PC-9 (cell line): ENCODE results near the gene ELP4. TPM values are rescaled to one million over a fixed set of nuclear protein-coding genes. Genes with fewer than 3 reads are reported as not detected.

Experiments used
- BruUV-seq: library from RNA; stranded (reverse); fragments of 400-500 nt; replicated peaks from 2 replicates; lab custom pipeline; 2021; lab: Mats Ljungman, UMichigan
- CTCF ChIA-PET: fragments of 300-600 bp; sonication (Branson Sonifier 250); formaldehyde crosslinking; loops from one replicate; lab custom pipeline; 2022; ENCODE audit warnings: antibody characterized with exemption; lab: Charles Lee
- POLR2A ChIA-PET: fragments of 300-600 bp; sonication (Branson Sonifier 250); formaldehyde crosslinking; loops from one replicate; lab custom pipeline; 2022; ENCODE audit warnings: antibody characterized with exemption; ENCODE audit not compliant: unreplicated experiment; lab: Charles Lee
- DNase-seq, 2 experiments: peaks; one replicate each; pipeline versions ENCODE4 v3.0.0 to v3.0.0-alpha.2; 2015 to 2022; ENCODE audit warnings: mixed read lengths in 1 of 2
- H2AFZ ChIP-seq: fragments of 200-600 bp; sonication (generic); 2 replicates; pipeline ENCODE4 v1.8.1; 2017; ENCODE audit warnings: antibody characterized with exemption
- H3F3A ChIP-seq: fragments of 200-600 bp; sonication (generic); 2 replicates; pipeline ENCODE4 v1.8.1; 2017; ENCODE audit warnings: antibody characterized with exemption, mild to moderate bottlenecking, low read depth; ENCODE audit not compliant: insufficient read depth
- H3K27ac ChIP-seq: fragments of 200-600 bp; sonication (generic); 2 replicates; pipeline ENCODE4 v1.6.1; 2016; ENCODE audit warnings: mixed run types
- H3K27me3 ChIP-seq: fragments of 200-600 bp; sonication (generic); 2 replicates; pipeline ENCODE4 v1.6.1; 2016; ENCODE audit warnings: low read depth, mixed run types; ENCODE audit not compliant: insufficient read depth
- H3K36me3 ChIP-seq: fragments of 200-600 bp; sonication (generic); 2 replicates; pipeline ENCODE4 v1.6.1; 2016; ENCODE audit warnings: low read depth, mixed run types
- H3K4me1 ChIP-seq: fragments of 200-600 bp; sonication (generic); replicated peaks from 2 replicates; pipeline ENCODE4 v1.6.1; 2016; ENCODE audit warnings: mixed run types; ENCODE audit not compliant: insufficient read depth
- H3K4me2 ChIP-seq: fragments of 200-600 bp; sonication (generic); 2 replicates; pipeline ENCODE4 v1.6.1; 2017; ENCODE audit warnings: mixed run types
- H3K4me3 ChIP-seq: fragments of 200-600 bp; sonication (generic); 2 replicates; pipeline ENCODE4 v1.6.1; 2016; ENCODE audit warnings: mixed run types
- H3K79me2 ChIP-seq: fragments of 200-600 bp; sonication (generic); 2 replicates; pipeline ENCODE4 v1.6.1; 2017; ENCODE audit warnings: low read depth, mixed run types
- H3K9me2 ChIP-seq: fragments of 200-600 bp; sonication (generic); 2 replicates; pipeline ENCODE4 v1.8.1; 2017; ENCODE audit warnings: mild to moderate bottlenecking; ENCODE audit not compliant: insufficient read depth
- H3K9me3 ChIP-seq: fragments of 200-600 bp; sonication (generic); 2 replicates; pipeline ENCODE4 v1.8.1; 2016; ENCODE audit warnings: low read depth; ENCODE audit not compliant: insufficient read depth
- H4K20me1 ChIP-seq: fragments of 200-600 bp; sonication (generic); 2 replicates; pipeline ENCODE4 v1.8.1; 2017; ENCODE audit not compliant: insufficient read depth
- CTCF ChIP-seq: fragments of 200-600 bp; sonication (generic); conservative IDR thresholded peaks from 2 replicates; pipeline ENCODE4 v1.6.1; 2017; ENCODE audit warnings: mixed run types, antibody characterized with exemption, mild to moderate bottlenecking, moderate library complexity
- EZH2 ChIP-seq: fragments of 200-600 bp; sonication (generic); IDR thresholded peaks from 2 replicates; pipeline ENCODE4 v1.8.0; 2017; ENCODE audit warnings: antibody characterized with exemption, low read depth
- intact Hi-C: fragments of 100-400 bp; cut with micrococcal nuclease; formaldehyde crosslinking; loops from one replicate; pipeline ENCODE4 v1.10.0; 2022; ENCODE audit not compliant: unreplicated experiment
- total RNA-seq: library from RNA; stranded (reverse); gene quantifications from 2 replicates; pipeline ENCODE4 v1.2.3, GENCODE V29; 2021

The ELP4 gene
- total RNA-seq, 1 experiment from 2014 or later: 20.5 TPM

- H3K4me2 ChIP-seq: no peak overlapping the region
- intact Hi-C loops: no loop called here
- DNase-seq: no peak
- CTCF ChIA-PET: no interaction called here
- H3K4me3 ChIP-seq: no peak overlapping the region
- H3K79me2 ChIP-seq: no peaks in the 10 kb centered on the region
- H4K20me1 ChIP-seq: no peaks in the 10 kb centered on the region
- no peak overlapping the region for H3K27ac ChIP-seq
- BruUV-seq: no TSS peak
- H3F3A ChIP-seq: no peaks in the 10 kb centered on the region
- no peaks in the 10 kb centered on the region for H3K9me3 ChIP-seq
- H3K36me3 ChIP-seq: no peaks in the 10 kb centered on the region
- H2AFZ ChIP-seq: no peak overlapping the region
- no peaks in the 10 kb centered on the region for H3K9me2 ChIP-seq
- POLR2A ChIA-PET: no interaction called here
- H3K27me3 ChIP-seq: no peaks in the 10 kb centered on the region
- no peaks in the 10 kb centered on the region for H3K4me1 ChIP-seq
- no peak for TF ChIP-seq CTCF
- TF ChIP-seq EZH2: no peak
Measured at GRCh38 chr11:31757260-31757835, 247.8 kb downstream of the ELP4 start.

GRCh38 chr11:31761636-31762035, 252.1 kb downstream of the ELP4 start:
- no peak overlapping the region for H3K4me3 ChIP-seq
- no peak for DNase-seq
- H3K27me3 ChIP-seq: no peaks in the 10 kb centered on the region
- intact Hi-C loops: no loop called here
- H3K27ac ChIP-seq: no peak overlapping the region
- H3F3A ChIP-seq: no peaks in the 10 kb centered on the region
- H3K9me3 ChIP-seq: no peaks in the 10 kb centered on the region
- ChIA-PET CTCF (no interaction called here), POLR2A (no interaction called here)
- no peaks in the 10 kb centered on the region for H4K20me1 ChIP-seq
- H3K36me3 ChIP-seq: no peaks in the 10 kb centered on the region
- no peak overlapping the region for H2AFZ ChIP-seq
- no peak overlapping the region for H3K4me2 ChIP-seq
- no peaks in the 10 kb centered on the region for H3K79me2 ChIP-seq
- no peaks in the 10 kb centered on the region for H3K9me2 ChIP-seq
- H3K4me1 ChIP-seq: no peaks in the 10 kb centered on the region
- TF ChIP-seq CTCF: no peak
- TF ChIP-seq EZH2: no peak
- no TSS peak for BruUV-seq

DNA sequence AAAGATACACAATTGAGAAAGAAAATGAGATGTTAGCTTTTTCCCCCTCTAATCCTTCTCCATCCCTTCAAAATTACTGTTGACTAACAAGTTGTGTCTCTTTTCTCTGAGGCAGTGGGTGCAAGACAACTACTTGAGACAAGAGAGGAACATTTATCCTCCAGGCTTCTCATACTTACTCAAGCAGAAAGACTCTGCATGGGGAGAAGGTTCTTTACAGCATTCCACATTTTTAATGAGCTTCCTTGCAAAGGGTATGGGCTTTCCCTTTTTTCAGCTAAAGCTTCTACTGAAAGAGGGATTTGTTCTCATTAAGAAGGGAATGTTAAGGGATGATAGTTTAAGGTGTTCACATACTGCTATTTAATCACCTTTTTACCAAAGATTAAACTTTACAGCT, 253.7 kb downstream of the ELP4 start:
- H4K20me1 ChIP-seq: no peaks in the 10 kb centered on the region
- H3K79me2 ChIP-seq: no peaks in the 10 kb centered on the region
- POLR2A ChIA-PET: interaction anchor here (0.6 kb wide), 1 partner anchor 21 kb away, joined by 5 read pairs; no protein-coding TSS in a partner anchor
- H3K4me3 ChIP-seq: no peak overlapping the region
- BruUV-seq: no TSS peak
- no peak overlapping the region for H3K27ac ChIP-seq
- no peak overlapping the region for H2AFZ ChIP-seq
- CTCF ChIA-PET: interaction anchor here (0.6 kb wide), 1 partner anchor 306 kb away, joined by 7 read pairs; no protein-coding TSS in a partner anchor
- TF ChIP-seq EZH2 (no peak), CTCF (no peak)
- H3K9me2 ChIP-seq: no peaks in the 10 kb centered on the region
- H3F3A ChIP-seq: no peaks in the 10 kb centered on the region
- no peaks in the 10 kb centered on the region for H3K4me1 ChIP-seq
- no peak for DNase-seq
- H3K9me3 ChIP-seq: no peaks in the 10 kb centered on the region
- no peaks in the 10 kb centered on the region for H3K27me3 ChIP-seq
- intact Hi-C loops: no loop called here
- no peak overlapping the region for H3K4me2 ChIP-seq
- H3K36me3 ChIP-seq: no peaks in the 10 kb centered on the region
